NB4 (cell line): ENCODE measurements around the gene IL3RA.

Experiments used
- DNase-seq: peaks from one replicate; pipeline ENCODE4 v3.0.0; 2010; ENCODE audit warnings: low read depth
- H3K4me3 ChIP-seq: one replicate; pipeline ENCODE4 v1.5.1; 2011; ENCODE audit warnings: mild to moderate bottlenecking, low read depth, low read length, moderate library complexity
- CTCF ChIP-seq: IDR thresholded peaks from one replicate; pipeline ENCODE4 v1.5.1; 2012; ENCODE audit warnings: low read depth, low read length
- MYC ChIP-seq: IDR thresholded peaks from 2 replicates; pipeline ENCODE4 v1.6.1; 2011; ENCODE audit warnings: low read depth, low read length
- POLR2A ChIP-seq: IDR thresholded peaks from 2 replicates; pipeline ENCODE4 v1.6.1; 2011; ENCODE audit warnings: mild to moderate bottlenecking; ENCODE audit not compliant: insufficient read length; ENCODE audit errors: extremely low read depth
- TF ChIP-seq, protein P1 (sequence below): IDR thresholded peaks from 2 replicates; pipeline ENCODE4 v1.6.1; 2011; ENCODE audit warnings: low read depth, low read length

IL3RA gene

GRCh38 chrX:1407035-1407434 is 70.5 kb downstream of the IL3RA start:
- no peak overlapping the region for H3K4me3 ChIP-seq
- TF ChIP-seq, protein P1, sequence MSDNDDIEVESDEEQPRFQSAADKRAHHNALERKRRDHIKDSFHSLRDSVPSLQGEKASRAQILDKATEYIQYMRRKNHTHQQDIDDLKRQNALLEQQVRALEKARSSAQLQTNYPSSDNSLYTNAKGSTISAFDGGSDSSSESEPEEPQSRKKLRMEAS: no peak
- no peak for DNase-seq

DNA sequence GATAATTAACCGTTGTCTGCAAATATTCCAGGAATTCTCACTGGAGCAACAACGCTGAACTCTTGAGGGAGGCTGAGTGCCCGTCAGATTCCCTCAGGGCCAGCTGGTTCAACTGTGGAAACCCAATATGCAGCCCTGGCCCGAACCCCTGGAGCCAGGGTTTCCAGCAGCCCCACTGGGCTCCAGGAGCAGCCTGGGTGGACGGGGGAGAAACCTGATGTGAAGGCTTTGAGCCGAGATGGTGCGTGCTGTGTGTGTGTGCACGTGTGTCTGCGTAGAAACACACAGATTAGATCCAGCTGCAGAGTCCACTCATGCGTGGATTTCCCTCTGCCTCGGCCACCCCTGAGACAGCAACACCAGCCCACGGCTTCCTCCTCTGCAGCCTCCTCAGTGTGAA is 74.7 kb downstream of the IL3RA start:
- DNase-seq: no peak
- TF ChIP-seq, protein P1: no peak
- no peak for TF ChIP-seq CTCF
- TF ChIP-seq MYC: no peak
- no peak for TF ChIP-seq POLR2A
- H3K4me3 ChIP-seq: no peak overlapping the region

DNA sequence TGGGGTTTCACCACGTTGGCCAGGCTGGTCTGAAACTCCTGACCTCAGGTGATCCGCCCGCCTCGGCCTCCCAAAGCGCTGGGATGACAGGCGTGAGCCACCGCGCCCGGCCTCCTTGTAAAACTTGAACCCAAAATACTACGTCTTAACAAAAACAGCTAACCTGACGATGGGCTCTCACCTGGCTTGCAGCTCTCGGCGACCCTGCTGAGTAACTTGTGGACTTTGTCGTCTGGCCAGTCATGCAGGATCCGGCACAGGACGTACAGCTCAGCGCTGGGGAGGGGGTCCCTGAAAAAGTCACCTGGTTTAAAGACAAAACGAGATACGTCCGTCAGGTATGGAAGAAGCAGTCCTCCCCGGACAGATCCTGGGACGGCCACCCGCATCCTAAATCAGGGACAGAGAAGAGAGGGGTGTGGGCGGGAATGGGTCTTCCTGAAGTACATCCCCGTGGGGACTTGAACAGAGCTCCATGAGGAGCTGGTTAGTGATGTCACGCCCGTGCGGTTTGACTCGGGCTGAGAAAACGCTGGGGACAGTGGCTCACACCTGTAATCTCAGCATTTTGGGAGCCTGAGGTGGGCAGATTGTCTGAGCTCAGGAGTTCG is 76.1 kb downstream of the IL3RA start:
- TF ChIP-seq MYC (no peak), POLR2A (no peak), CTCF (no peak)
- TF ChIP-seq, protein P1: no peak
- no peak overlapping the region for H3K4me3 ChIP-seq
- no peak for DNase-seq

DNA sequence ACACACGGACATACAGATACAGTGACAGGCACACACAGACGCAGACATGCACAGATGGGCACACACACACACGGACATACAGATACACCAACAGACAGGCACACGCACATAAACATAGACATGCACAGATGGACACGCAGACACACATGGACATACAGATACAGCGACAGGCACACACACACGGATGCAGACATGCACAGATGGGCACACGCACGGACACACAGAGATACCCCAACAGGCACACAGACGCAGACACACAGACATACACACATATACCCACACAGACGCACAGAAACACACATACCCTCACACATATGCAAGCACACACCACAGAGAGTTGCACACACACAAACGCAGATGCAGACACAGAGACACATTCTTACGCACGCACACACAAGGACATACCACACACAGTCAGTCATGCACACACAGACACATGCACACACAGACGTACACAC is 79.8 kb downstream of the IL3RA start:
- no peak for DNase-seq
- TF ChIP-seq, protein P1: no peak
- TF ChIP-seq CTCF: no peak
- no peak for TF ChIP-seq POLR2A
- no peak for TF ChIP-seq MYC

DNA sequence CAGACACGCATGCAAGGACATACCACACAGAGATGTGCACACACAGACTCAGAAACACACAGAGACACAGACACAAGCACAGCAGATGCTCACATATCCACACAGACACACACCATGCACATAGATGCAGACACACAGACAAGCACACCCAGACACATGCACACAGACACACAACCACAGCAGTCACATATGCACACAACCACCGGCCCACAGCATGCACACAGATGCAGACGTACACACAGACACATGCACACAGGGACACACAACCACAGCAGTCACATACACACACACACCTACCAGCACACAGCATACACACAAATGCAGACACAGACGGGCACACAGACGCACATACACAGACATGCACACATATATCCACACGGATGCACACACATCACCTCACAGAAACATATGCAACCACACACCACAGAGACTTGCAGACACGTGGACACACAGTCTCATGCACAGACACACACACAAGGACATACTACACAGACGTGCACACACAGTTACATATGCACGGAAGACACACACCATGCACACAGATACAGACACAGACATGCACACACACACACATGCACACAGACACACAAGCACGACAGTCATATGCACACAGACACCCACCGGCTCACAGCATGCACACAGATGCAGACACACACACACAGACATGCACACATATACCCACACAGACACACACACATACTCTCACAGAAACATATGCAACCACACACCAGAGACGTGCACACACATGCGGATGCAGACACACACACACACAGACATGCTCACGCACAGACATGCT is 80.6 kb downstream of the IL3RA start:
- H3K4me3 ChIP-seq: no peak overlapping the region
- DNase-seq: no peak
- TF ChIP-seq MYC: no peak
- TF ChIP-seq CTCF: no peak
- TF ChIP-seq POLR2A: no peak
- TF ChIP-seq, protein P1: no peak

More for the DNA sequence above, 79.8 kb downstream of the IL3RA start:
- H3K4me3 ChIP-seq: no peak overlapping the region
